Suprapubic skin (tissue), 3 donors: ENCODE measurements around the gene TTC29.

Source experiments
- CTCF ChIP-seq, 2 donors: fragments of 200-600 bp in 1 of 2; fragments of 450-650 bp in 1 of 2; sonication (generic) in 1 of 2; IDR thresholded peaks; one replicate each; pipeline ENCODE4 v1.5.1; 2016 to 2019; ENCODE audit warnings: antibody characterized with exemption in 2 of 2, mild to moderate bottlenecking in 1 of 2, moderate library complexity in 1 of 2
- POLR2AphosphoS5 ChIP-seq, 3 donors: sonication (generic); formaldehyde crosslinking; IDR thresholded peaks; one replicate each; pipeline ENCODE4 v1.6.1; 2017; ENCODE audit warnings: antibody characterized with exemption in 3 of 3

- TF ChIP-seq CTCF (IDR thresholded peaks at IDR 0.05) (no peak), POLR2AphosphoS5 (IDR thresholded peaks at IDR 0.05) (no peak)
These were observed 182.1 kb downstream of the TTC29 start for GRCh38 chr4:146763560-146763959.
